GM18951 (cell line): ENCODE results near the gene TEX2.

Source experiments
- POLR2A ChIP-seq: IDR thresholded peaks from 4 replicates; pipeline ENCODE4 v1.6.1; 2011; ENCODE audit warnings: mild to moderate bottlenecking; ENCODE audit not compliant: insufficient read length, insufficient read depth; ENCODE audit errors: extremely low read depth
- in situ Hi-C: fragments of 300-500 bp; cut with MboI; formaldehyde crosslinking; loops from one replicate; pipeline ENCODE4 v1.12.0; 2022; ENCODE audit warnings: low sequenced_read_pairs, mixed read lengths, inconsistent platforms; ENCODE audit not compliant: unreplicated experiment

TEX2 gene

GRCh38 chr17:64263000-64263766 is at the start of gene TEX2:
TEX2 (minus strand) TSS chr17:64263260; CDS start chr17:64214217, 49,043 bp downstream.
- peak; percentile 72 for TF ChIP-seq POLR2A
- in situ Hi-C loops: no loop called here

- no peak for TF ChIP-seq POLR2A
- in situ Hi-C loops: no loop called here
Measured at GRCh38 chr17:64309710-64310109, 46.6 kb upstream of the TEX2 start.

GRCh38 chr17:64309021-64309420 is 46.0 kb upstream of the TEX2 start:
- in situ Hi-C loops: no loop called here
- no peak for TF ChIP-seq POLR2A

- in situ Hi-C loops: no loop called here
- TF ChIP-seq POLR2A: no peak
Measured at GRCh38 chr17:64306850-64307463, 43.9 kb upstream of the TEX2 start.

- no peak for TF ChIP-seq POLR2A
- in situ Hi-C loops: no loop called here
Measured at GRCh38 chr17:64304551-64304950, 41.5 kb upstream of the TEX2 start.

GRCh38 chr17:64300699-64300965 is 37.6 kb upstream of the TEX2 start:
- in situ Hi-C loops: no loop called here
- no peak for TF ChIP-seq POLR2A

- in situ Hi-C loops: loop anchor here (25.0 kb wide), 2 partner anchors 260 to 385 kb away; partner anchors contain the start of genes CSHL1 and GH1
- TF ChIP-seq POLR2A: no peak
Measured at GRCh38 chr17:64297467-64298088, 34.5 kb upstream of the TEX2 start.

- in situ Hi-C loops: loop anchor here (25.0 kb wide), 2 partner anchors 259 to 384 kb away; partner anchors contain the start of genes CSHL1 and GH1
- no peak for TF ChIP-seq POLR2A
Measured at GRCh38 chr17:64296246-64296645, 33.2 kb upstream of the TEX2 start.

- TF ChIP-seq POLR2A: no peak
- in situ Hi-C loops: loop anchor here (25.0 kb wide), 2 partner anchors 258 to 383 kb away; partner anchors contain the start of genes CSHL1 and GH1
Measured at GRCh38 chr17:64295146-64295545, 32.1 kb upstream of the TEX2 start.

- in situ Hi-C loops: loop anchor here (25.0 kb wide), 2 partner anchors 254 to 379 kb away; partner anchors contain the start of genes CSHL1 and GH1
- TF ChIP-seq POLR2A: no peak
Measured at GRCh38 chr17:64291268-64291851, 28.3 kb upstream of the TEX2 start.

GRCh38 chr17:64289741-64290141 is 26.7 kb upstream of the TEX2 start:
- no peak for TF ChIP-seq POLR2A
- in situ Hi-C loops: loop anchor here (10.0 to 25.0 kb wide), 3 partner anchors 145 to 377 kb away; partner anchors contain the start of genes CSHL1 and GH1

GRCh38 chr17:64282753-64283080 is 19.7 kb upstream of the TEX2 start:
- in situ Hi-C loops: loop anchor here (10.0 to 25.0 kb wide), 3 partner anchors 138 to 370 kb away; partner anchors contain the start of genes CSHL1 and GH1
- TF ChIP-seq POLR2A: no peak
